NCI-H2171 (cell line): ENCODE results near the gene EPHB3.

Experiments
- DNase-seq: peaks from one replicate; lab custom pipeline; 2025; lab: John Stamatoyannopoulos, UW

Gene EPHB3

GRCh38 chr3:184561061-184561912 lies at the start of gene EPHB3:
TSS of gene EPHB3 (plus strand) at chr3:184561785. CDS start at chr3:184562236, 451 bp downstream.
- peak; percentile 99 for DNase-seq

- no peak for DNase-seq
These were observed 49.0 kb upstream of the EPHB3 start for GRCh38 chr3:184512621-184513020.

- peak; percentile 62 for DNase-seq
These were observed 48.1 kb upstream of the EPHB3 start for GRCh38 chr3:184513276-184514170.

- DNase-seq = no peak
These were observed 47.5 kb upstream of the EPHB3 start for GRCh38 chr3:184514171-184514490.

- DNase-seq = no peak
These were observed 37.6 kb upstream of the EPHB3 start for GRCh38 chr3:184523825-184524615.

- no peak for DNase-seq
These were observed 36.6 kb upstream of the EPHB3 start for GRCh38 chr3:184524981-184525336.

GRCh38 chr3:184525337-184526087 lies 36.1 kb upstream of the EPHB3 start:
- DNase-seq = no peak

GRCh38 chr3:184526088-184526433 lies 35.5 kb upstream of the EPHB3 start:
- DNase-seq = no peak

GRCh38 chr3:184531626-184532280 lies 29.8 kb upstream of the EPHB3 start:
- DNase-seq = no peak

- no peak for DNase-seq
These were observed 28.4 kb upstream of the EPHB3 start for GRCh38 chr3:184532940-184533732.

GRCh38 chr3:184537885-184538665 lies 23.5 kb upstream of the EPHB3 start:
- no peak for DNase-seq

- no peak for DNase-seq
These were observed 22.7 kb upstream of the EPHB3 start for GRCh38 chr3:184538666-184539431.

GRCh38 chr3:184539801-184540435 lies 21.7 kb upstream of the EPHB3 start:
- DNase-seq = no peak

- peak; percentile 59 for DNase-seq
These were observed 20.6 kb upstream of the EPHB3 start for GRCh38 chr3:184540777-184541681.

GRCh38 chr3:184541886-184542562 lies 19.6 kb upstream of the EPHB3 start:
- no peak for DNase-seq

GRCh38 chr3:184542577-184542976 lies 19.0 kb upstream of the EPHB3 start:
- DNase-seq = no peak

GRCh38 chr3:184543256-184543655 lies 18.3 kb upstream of the EPHB3 start:
- no peak for DNase-seq
